ENCODE measurements around the gene CUL4A.
"Not testable (repeated sequence)": the region's sequence is repeated elsewhere in the genome, so short reads cannot be mapped to it uniquely, and the experiment has no call there.

Gene CUL4A

GRCh38 chr13:113245849-113246796 is 36.7 kb downstream of the CUL4A start:
- DNase-seq: no peak

- no peak for DNase-seq
Measured at GRCh38 chr13:113252516-113253095, 43.2 kb downstream of the CUL4A start.

GRCh38 chr13:113257908-113258307 is 48.5 kb downstream of the CUL4A start:
- DNase-seq: not testable (repeated sequence)

- no peak for DNase-seq
Measured at GRCh38 chr13:113258321-113259054, 49.1 kb downstream of the CUL4A start.

GRCh38 chr13:113260996-113261395 is 51.6 kb downstream of the CUL4A start:
- DNase-seq: no peak

- DNase-seq: not testable (repeated sequence)
Measured at GRCh38 chr13:113263016-113263415, 53.6 kb downstream of the CUL4A start.

- DNase-seq: no peak
Measured at GRCh38 chr13:113267642-113268405, 58.4 kb downstream of the CUL4A start.

- no peak for DNase-seq
Measured at GRCh38 chr13:113272031-113272430, 62.6 kb downstream of the CUL4A start.

- DNase-seq: no peak
Measured at GRCh38 chr13:113272701-113273181, 63.3 kb downstream of the CUL4A start.

- DNase-seq: no peak
Measured at GRCh38 chr13:113273321-113273720, 63.9 kb downstream of the CUL4A start.

- no peak for DNase-seq
Measured at GRCh38 chr13:113273851-113274590, 64.6 kb downstream of the CUL4A start.

GRCh38 chr13:113274721-113275120 is 65.3 kb downstream of the CUL4A start:
- DNase-seq: no peak

- DNase-seq: peak; percentile 62
Measured at GRCh38 chr13:113275387-113275786, 66.0 kb downstream of the CUL4A start.

GRCh38 chr13:113280126-113280525 is 70.7 kb downstream of the CUL4A start:
- DNase-seq: no peak

GRCh38 chr13:113283904-113284303 is 74.5 kb downstream of the CUL4A start:
- no peak for DNase-seq

GRCh38 chr13:113288880-113289279 is 79.5 kb downstream of the CUL4A start:
- DNase-seq: no peak

- no peak for DNase-seq
Measured at GRCh38 chr13:113291129-113291528, 81.7 kb downstream of the CUL4A start.

GRCh38 chr13:113292021-113292862 is 82.8 kb downstream of the CUL4A start:
- DNase-seq: peak; percentile 19

- DNase-seq: no peak
Measured at GRCh38 chr13:113293686-113294085, 84.3 kb downstream of the CUL4A start.

- no peak for DNase-seq
Measured at GRCh38 chr13:113295776-113296175, 86.4 kb downstream of the CUL4A start.

GRCh38 chr13:113296823-113297369 is 87.5 kb downstream of the CUL4A start, which contains the start of gene LAMP1:
Gene LAMP1 (plus strand): TSS chr13:113297239. CDS start chr13:113297435, 196 bp downstream.
- DNase-seq: peak; percentile 99
